ENCODE results near the gene XAGE1B. TPM values are rescaled to one million over a fixed set of nuclear protein-coding genes. Genes with fewer than 3 reads are reported as not detected.
"Not testable (repeated sequence)": the region's sequence is repeated elsewhere in the genome, so short reads cannot be mapped to it uniquely, and the experiment has no call there.

The XAGE1B gene
- total and polyA plus RNA-seq, 12 donors, result not detected

DNA sequence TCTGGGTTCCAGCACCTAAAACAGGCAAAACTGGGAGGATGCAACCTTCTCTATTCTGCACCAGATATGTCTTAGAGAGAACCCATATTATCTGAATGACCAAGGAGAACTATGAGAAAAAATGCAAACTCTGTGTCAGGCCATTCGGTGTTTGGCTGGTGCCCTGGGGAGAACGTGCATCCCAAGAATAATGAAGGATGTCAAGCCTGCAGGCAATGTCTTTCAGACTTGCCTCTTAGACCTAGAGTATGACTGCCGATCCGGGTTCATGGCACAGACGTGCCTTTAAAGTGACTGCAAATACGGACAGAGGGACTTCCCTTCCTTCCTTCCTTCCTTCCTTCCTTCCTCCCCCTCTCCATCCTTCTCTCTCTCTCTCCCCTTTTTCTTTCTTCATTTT is 6.9 kb downstream of the XAGE1B start:
- TF ChIP-seq POLR2A (IDR thresholded peaks at IDR 0.05), result no peak
- TF ChIP-seq CTCF (IDR thresholded peaks at IDR 0.05), result no peak
- no peak overlapping the region for H3K4me3 ChIP-seq
- no peak for DNase-seq
- H3K27ac ChIP-seq, result no peak overlapping the region
- H3K27me3 ChIP-seq, result peaks cover 26% of the 10 kb centered on the region
- H3K4me1 ChIP-seq (replicated peaks in 1 of 2), result no peaks in the 10 kb centered on the region
- no peaks in the 10 kb centered on the region for H3K9me3 ChIP-seq (replicated peaks in 1 of 3)
- 67 to 80% (median 71%) methylated on average over 4 to 6 of the region's 6 CpGs for WGBS, 4 donors
- H3K36me3 ChIP-seq (replicated peaks in 1 of 2), result no peaks in the 10 kb centered on the region
- intact Hi-C loops (cut with DNase I), result no loop called here

- Histone ChIP-seq H3K27me3 (peaks cover 33% of the 10 kb centered on the region), H3K9me3 (replicated peaks in 1 of 3) (no peaks in the 10 kb centered on the region), H3K4me1 (replicated peaks in 1 of 2) (no peaks in the 10 kb centered on the region), H3K36me3 (replicated peaks in 1 of 2) (no peaks in the 10 kb centered on the region), H3K27ac (no peak overlapping the region), H3K4me3 (no peak overlapping the region)
- 64 to 74% (median 69%) methylated on average over 3 of the region's 3 CpGs for WGBS, 4 donors
- DNase-seq, result no peak
- intact Hi-C loops (cut with DNase I), result no loop called here
- TF ChIP-seq POLR2A (IDR thresholded peaks at IDR 0.05), result no peak
- no peak for TF ChIP-seq CTCF (IDR thresholded peaks at IDR 0.05)
Observed at GRCh38 chrX:52507331-52507730, 9.5 kb downstream of the XAGE1B start.

DNA sequence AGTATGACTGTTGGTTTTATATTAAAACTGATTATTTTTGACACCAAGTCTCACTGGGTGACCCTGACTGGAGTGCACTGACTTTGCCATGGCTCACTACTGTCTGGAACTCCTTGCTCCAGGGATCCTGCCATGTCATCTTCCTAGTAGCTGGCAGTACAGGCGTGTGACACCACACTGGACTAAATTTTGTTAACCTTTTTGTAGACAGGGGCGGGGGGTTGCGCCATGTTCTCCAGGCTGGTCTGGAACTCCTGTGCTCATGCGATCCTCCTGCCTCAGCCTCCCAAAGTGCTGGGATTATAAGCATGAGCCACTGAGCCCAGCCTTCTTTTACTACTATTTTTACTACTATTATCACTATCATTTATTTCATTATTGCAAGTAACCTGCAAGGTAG is 12.3 kb downstream of the XAGE1B start:
- H3K9me3 ChIP-seq (replicated peaks in 1 of 3), result no peaks in the 10 kb centered on the region
- H3K4me3 ChIP-seq, result no peak overlapping the region
- intact Hi-C loops (cut with DNase I), result no loop called here
- no peaks in the 10 kb centered on the region for H3K4me1 ChIP-seq (replicated peaks in 1 of 2)
- no peak overlapping the region for H3K27ac ChIP-seq
- no peak for DNase-seq
- WGBS, 4 donors, result 72 to 100% (median 80%) methylated on average over 1 to 4 of the region's 4 CpGs
- H3K27me3 ChIP-seq, result peaks cover 33% of the 10 kb centered on the region
- no peaks in the 10 kb centered on the region for H3K36me3 ChIP-seq (replicated peaks in 1 of 2)
- TF ChIP-seq POLR2A (IDR thresholded peaks at IDR 0.05) (no peak), CTCF (IDR thresholded peaks at IDR 0.05) (no peak)

GRCh38 chrX:52501362-52501761 is 15.5 kb downstream of the XAGE1B start:
- intact Hi-C loops (cut with DNase I); H3K9me3 ChIP-seq (replicated peaks in 1 of 3); H3K36me3 ChIP-seq (replicated peaks in 1 of 2); H3K4me1 ChIP-seq (replicated peaks in 1 of 2); DNase-seq; H3K27ac ChIP-seq; H3K4me3 ChIP-seq: not testable (repeated sequence)
- WGBS, 4 donors, result no CpG with 5 or more reads among the region's 6 CpGs
- H3K27me3 ChIP-seq, result peaks cover 14% of the 10 kb centered on the region

DNA sequence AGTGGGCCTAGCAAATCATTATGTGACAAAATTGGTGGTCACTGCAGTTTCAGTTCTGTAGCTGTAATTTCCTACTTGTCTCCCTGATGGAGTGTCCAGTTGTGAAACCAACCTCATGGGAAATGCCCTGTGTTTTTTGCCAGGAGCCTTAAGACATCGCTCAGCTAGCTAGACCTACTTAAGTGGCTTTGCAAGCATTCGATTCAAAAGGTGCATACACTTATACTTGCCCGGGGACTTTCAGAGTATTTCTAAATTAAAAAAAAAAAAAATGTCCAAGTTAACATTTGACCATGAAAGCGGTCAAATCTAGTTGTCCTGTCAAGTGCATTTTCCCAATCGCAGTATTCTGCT is 20.5 kb downstream of the XAGE1B start:
- H3K9me3 ChIP-seq (replicated peaks in 1 of 3); DNase-seq; H3K4me3 ChIP-seq; H3K27ac ChIP-seq; H3K36me3 ChIP-seq (replicated peaks in 1 of 2); H3K4me1 ChIP-seq (replicated peaks in 1 of 2); intact Hi-C loops (cut with DNase I); H3K27me3 ChIP-seq: not testable (repeated sequence)
- no CpG with 5 or more reads among the region's 5 CpGs for WGBS, 4 donors

DNA sequence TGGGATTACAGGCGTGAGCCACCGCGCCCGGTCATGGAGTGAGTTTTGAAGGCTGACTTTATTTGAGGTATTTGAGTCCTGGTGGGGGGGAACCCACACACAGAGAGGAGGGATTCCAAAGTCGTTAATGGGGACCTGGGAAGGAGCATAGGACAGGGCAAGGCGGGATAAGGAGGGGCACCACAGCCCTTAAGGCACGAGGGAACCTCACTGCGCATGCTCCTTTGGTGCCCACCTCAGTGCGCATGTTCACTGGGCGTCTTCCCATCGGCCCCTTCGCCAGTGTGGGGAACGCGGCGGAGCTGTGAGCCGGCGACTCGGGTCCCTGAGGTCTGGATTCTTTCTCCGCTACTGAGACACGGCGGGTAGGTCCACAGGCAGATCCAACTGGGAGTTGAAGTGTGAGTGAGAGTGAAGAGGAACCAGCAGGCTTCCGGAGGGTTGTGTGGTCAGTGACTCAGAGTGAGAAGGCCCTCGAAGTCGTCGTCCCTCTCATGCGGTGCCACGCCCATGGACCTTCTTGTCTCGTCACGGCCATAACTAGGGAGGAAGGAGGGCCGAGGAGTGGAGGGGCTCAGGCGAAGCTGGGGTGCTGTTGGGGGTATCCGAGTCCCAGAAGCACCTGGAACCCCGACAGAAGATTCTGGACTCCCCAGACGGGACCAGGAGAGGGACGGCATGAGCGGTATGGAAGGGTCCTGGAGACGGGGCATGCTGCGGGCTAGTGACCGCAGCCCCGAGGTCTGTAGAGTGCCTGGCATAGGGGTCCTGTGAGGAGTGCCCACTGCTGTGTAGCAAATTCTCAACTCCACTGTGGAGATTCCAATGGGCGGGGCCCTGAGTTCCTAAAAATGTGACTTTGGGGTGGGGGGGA is 21.1 kb downstream of the XAGE1B start, which contains the start of gene XAGE1A:
TSS of gene XAGE1A (plus strand) at position 264 of the 874 bp plus-strand sequence. CDS start 1,554 bp downstream, outside the sequence.
- H3K9me3 ChIP-seq (replicated peaks in 1 of 3); H3K4me1 ChIP-seq (replicated peaks in 1 of 2); H3K4me3 ChIP-seq; H3K36me3 ChIP-seq (replicated peaks in 1 of 2); H3K27me3 ChIP-seq; intact Hi-C loops (cut with DNase I); H3K27ac ChIP-seq; DNase-seq: not testable (repeated sequence)
- WGBS, 4 donors, result no CpG with 5 or more reads among the region's 41 CpGs

- intact Hi-C loops (cut with DNase I); H3K36me3 ChIP-seq (replicated peaks in 1 of 2); H3K27me3 ChIP-seq; DNase-seq; H3K9me3 ChIP-seq (replicated peaks in 1 of 3); H3K4me3 ChIP-seq; H3K27ac ChIP-seq; H3K4me1 ChIP-seq (replicated peaks in 1 of 2): not testable (repeated sequence)
- WGBS, 4 donors, result 29 to 86% (median 36%) methylated on average over 1 of the region's 1 CpG
Observed at GRCh38 chrX:52471301-52471700, 45.6 kb downstream of the XAGE1B start.

Measured in adrenal gland (tissue), 12 donors.